Panc1 (cell line): ENCODE results near the gene PRDM10. TPM values are rescaled to one million over a fixed set of nuclear protein-coding genes. Genes with fewer than 3 reads are reported as not detected.

Experiments
- ATAC-seq: fragments of 200-7000 bp; cut with Tn5 transposase; 2 replicates; pipeline ENCODE4 v1.9.1; 2020; ENCODE audit warnings: mild to moderate bottlenecking, moderate library complexity
- BruUV-seq: library from RNA; stranded (reverse); fragments of 400-500 nt; replicated peaks from 2 replicates; lab custom pipeline; 2021; lab: Mats Ljungman, UMichigan
- CTCF ChIA-PET: fragments of 300-600 bp; sonication (Branson Sonifier 250); formaldehyde crosslinking; loops from one replicate; lab custom pipeline; 2022; ENCODE audit warnings: antibody characterized with exemption; lab: Charles Lee
- POLR2A ChIA-PET: fragments of 300-600 bp; sonication (Branson Sonifier 250); formaldehyde crosslinking; loops from one replicate; lab custom pipeline; 2022; ENCODE audit warnings: antibody characterized with exemption; lab: Charles Lee
- DNase-seq: peaks from one replicate; pipeline ENCODE4 v3.0.0-alpha.2; 2010; ENCODE audit warnings: low read depth, low spot score
- H3K27ac ChIP-seq: 2 replicates; pipeline ENCODE4 v1.5.1; 2011; ENCODE audit warnings: mild to moderate bottlenecking, low read length, inconsistent platforms
- H3K27me3 ChIP-seq: fragments of 200-500 bp; sonication (Bioruptor generic); 2 replicates; pipeline ENCODE4 v1.6.0; 2014; ENCODE audit warnings: low read length, inconsistent platforms; ENCODE audit not compliant: control insufficient read depth, insufficient read depth
- H3K36me3 ChIP-seq: fragments of 200-500 bp; sonication (Bioruptor generic); 2 replicates; pipeline ENCODE4 v1.5.1; 2014; ENCODE audit warnings: inconsistent platforms, mild to moderate bottlenecking, low read length, moderate library complexity; ENCODE audit not compliant: control insufficient read depth, insufficient read depth
- H3K4me1 ChIP-seq: 2 replicates; pipeline ENCODE4 v1.5.1; 2011; ENCODE audit warnings: inconsistent platforms, mild to moderate bottlenecking, low read length, moderate library complexity; ENCODE audit not compliant: control insufficient read depth, insufficient read depth
- H3K4me3 ChIP-seq, 2 experiments: 2 replicates each; pipeline ENCODE4 v1.5.1; 2011 to 2012; ENCODE audit warnings: low read depth in 2 of 2, low read length in 2 of 2, mild to moderate bottlenecking in 2 of 2, inconsistent platforms in 1 of 2, moderate library complexity in 1 of 2
- H3K9me3 ChIP-seq: fragments of 200-500 bp; sonication (Bioruptor generic); 2 replicates; pipeline ENCODE4 v1.5.1; 2014; ENCODE audit warnings: low read depth, mild to moderate bottlenecking, inconsistent platforms, low read length, moderate library complexity; ENCODE audit not compliant: control insufficient read depth, insufficient read depth
- CTCF ChIP-seq: fragments of 450-650 bp; IDR thresholded peaks from 2 replicates; pipeline ENCODE4 v1.5.1; 2017; ENCODE audit warnings: mild to moderate bottlenecking
- POLR2AphosphoS5 ChIP-seq: IDR thresholded peaks from 2 replicates; pipeline ENCODE4 v1.6.1; 2012; ENCODE audit warnings: mild to moderate bottlenecking, low read depth, low read length, moderate library complexity
- REST ChIP-seq, 2 experiments: IDR thresholded peaks; 2 replicates each; pipeline ENCODE4 v1.6.1; 2011 to 2012; ENCODE audit warnings: low read depth in 2 of 2, control low read depth in 1 of 2, low read length in 1 of 2, mild to moderate bottlenecking in 1 of 2, moderate library complexity in 1 of 2; ENCODE audit not compliant: insufficient read depth in 1 of 2
- SIN3A ChIP-seq: IDR thresholded peaks from 2 replicates; pipeline ENCODE4 v1.6.1; 2012; ENCODE audit warnings: low read depth, mild to moderate bottlenecking, low read length, moderate library complexity, borderline replicate concordance; ENCODE audit not compliant: insufficient read depth
- TCF7L2 ChIP-seq: IDR thresholded peaks from 2 replicates; pipeline ENCODE4 v1.6.1; 2011; ENCODE audit warnings: mild to moderate bottlenecking, low read depth, low read length, inconsistent platforms
- in situ Hi-C: cut with HindIII; loops from 2 replicates; pipeline ENCODE4 v1.10.0; 2016; ENCODE audit warnings: low sequenced_read_pairs, low pct_unique_long_range_greater_than_20kb
- intact Hi-C: fragments of 100-400 bp; cut with micrococcal nuclease; formaldehyde crosslinking; loops from one replicate; pipeline ENCODE4 v1.10.0; 2022; ENCODE audit not compliant: unreplicated experiment
- total RNA-seq: library from RNA; stranded (reverse); gene quantifications from one replicate; pipeline ENCODE4 v1.2.1, GENCODE V29; 2021; ENCODE audit not compliant: unreplicated experiment

Gene PRDM10
- total RNA-seq, 1 experiment from 2014 or later, result 12.5 TPM

DNA sequence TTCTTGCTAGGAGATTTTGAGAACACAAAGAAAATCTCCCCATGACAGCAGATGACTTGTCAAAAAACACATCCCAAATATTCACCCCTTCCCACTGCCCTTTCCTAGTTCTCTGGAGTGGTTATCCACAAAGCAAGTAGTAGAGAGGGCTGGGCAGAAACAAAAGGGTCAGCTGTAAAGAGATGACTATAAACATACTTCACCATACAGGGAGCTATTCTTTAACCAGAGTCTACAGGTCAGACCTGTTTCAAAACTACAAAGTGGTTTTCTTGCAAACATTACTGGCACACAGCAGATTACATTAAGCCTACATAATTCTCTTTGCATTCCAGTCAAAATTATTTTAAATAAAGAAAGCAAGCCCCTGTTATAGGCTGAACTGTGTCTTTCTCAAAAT, 59.6 kb downstream of the PRDM10 start:
- H3K27me3 ChIP-seq, result no peaks in the 10 kb centered on the region
- TF ChIP-seq REST (IDR thresholded peaks at IDR 0.05; ENCODE audit: insufficient read depth in 1 of 2, low read depth in 2 of 2, low read length in 1 of 2), result no peak
- no peak for TF ChIP-seq POLR2AphosphoS5
- TF ChIP-seq CTCF, result no peak
- TF ChIP-seq SIN3A, result no peak
- no peak for TF ChIP-seq TCF7L2
- H3K4me3 ChIP-seq, result no peak overlapping the region
- ChIA-PET POLR2A (no interaction called here), CTCF (no interaction called here)
- H3K27ac ChIP-seq, result no peak overlapping the region
- in situ Hi-C loops (no loop called here), intact Hi-C loops (no loop called here)
- H3K36me3 ChIP-seq, result no peaks in the 10 kb centered on the region
- H3K9me3 ChIP-seq, result no peaks in the 10 kb centered on the region
- BruUV-seq, result no TSS peak
- no peak for ATAC-seq
- DNase-seq, result no peak
- H3K4me1 ChIP-seq, result no peaks in the 10 kb centered on the region

DNA sequence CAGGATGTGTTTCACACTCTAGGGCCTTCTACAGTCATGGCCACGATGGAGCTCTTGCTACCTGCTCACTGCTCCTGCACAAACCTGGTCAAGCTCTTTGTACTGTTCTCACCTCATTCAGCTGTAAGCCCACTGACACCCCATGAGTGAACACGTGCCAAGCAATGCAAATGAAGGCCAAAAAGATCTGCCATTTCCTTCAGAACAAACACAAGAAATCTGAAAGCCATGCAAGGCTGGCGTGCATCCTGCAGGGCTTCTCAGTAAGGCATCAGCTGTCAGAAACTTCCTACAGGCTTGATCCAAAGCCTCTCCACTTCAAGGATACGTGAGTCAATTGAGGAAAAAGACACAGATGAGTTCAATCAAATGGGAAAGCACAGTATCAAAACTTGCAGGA, 63.1 kb downstream of the PRDM10 start:
- DNase-seq (no peak), ATAC-seq (no peak)
- TF ChIP-seq TCF7L2, result no peak
- TF ChIP-seq REST (IDR thresholded peaks at IDR 0.05; ENCODE audit: insufficient read depth in 1 of 2, low read depth in 2 of 2, low read length in 1 of 2), result no peak
- TF ChIP-seq SIN3A, result no peak
- no TSS peak for BruUV-seq
- CTCF ChIA-PET, result no interaction called here
- Histone ChIP-seq H3K4me3 (no peak overlapping the region), H3K36me3 (no peaks in the 10 kb centered on the region), H3K27me3 (no peaks in the 10 kb centered on the region), H3K9me3 (no peaks in the 10 kb centered on the region), H3K27ac (no peak overlapping the region), H3K4me1 (no peaks in the 10 kb centered on the region)
- intact Hi-C loops (no loop called here), in situ Hi-C loops (no loop called here)
- POLR2A ChIA-PET, result no interaction called here
